CD4-positive, alpha-beta memory T cell (primary cell): Measurements from ENCODE around the gene LDLRAD4. TPM values are rescaled to one million over a fixed set of nuclear protein-coding genes. Genes with fewer than 3 reads are reported as not detected.

ENCODE experiments used
- CTCF ChIA-PET: fragments of 350-600 bp; sonication (Branson Sonifier 250); formaldehyde crosslinking; loops from one replicate; lab custom pipeline; 2021; ENCODE audit warnings: inconsistent platforms; ENCODE audit not compliant: partially characterized antibody; lab: Charles Lee
- POLR2A ChIA-PET: fragments of 350-600 bp; sonication (Branson Sonifier 250); formaldehyde crosslinking; loops from one replicate; lab custom pipeline; 2021; ENCODE audit not compliant: partially characterized antibody; lab: Charles Lee
- DNase-seq, 5 donors: peaks; one replicate each; pipeline versions ENCODE4 v3.0.0 to v3.0.0-alpha.2; 2020 to 2022; ENCODE audit warnings: mixed read lengths in 1 of 5
- H3K27ac ChIP-seq: one replicate; pipeline ENCODE4 v1.7.0; 2013; ENCODE audit warnings: low read depth, low read length
- H3K27me3 ChIP-seq: 2 replicates; pipeline ENCODE4 v1.7.0; 2013; ENCODE audit warnings: mild to moderate bottlenecking, low read length, moderate library complexity; ENCODE audit not compliant: insufficient read depth
- H3K36me3 ChIP-seq: 2 replicates; pipeline ENCODE4 v1.7.0; 2013; ENCODE audit warnings: mild to moderate bottlenecking, low read length, moderate library complexity; ENCODE audit not compliant: insufficient read depth
- H3K4me1 ChIP-seq: 2 replicates; pipeline ENCODE4 v1.7.0; 2013; ENCODE audit warnings: mild to moderate bottlenecking, low read length, moderate library complexity; ENCODE audit not compliant: insufficient read depth
- H3K4me3 ChIP-seq, 2 donors: one replicate each; pipeline ENCODE4 v1.7.0; 2013; ENCODE audit warnings: low read length in 2 of 2, mild to moderate bottlenecking in 1 of 2
- H3K9me3 ChIP-seq, 2 donors: one replicate each; pipeline ENCODE4 v1.7.0; 2013; ENCODE audit warnings: low read length in 2 of 2, control low read depth in 1 of 2; ENCODE audit not compliant: control insufficient read depth in 1 of 2
- H3K27ac Mint-ChIP-seq, 7 donors: one replicate each; pipeline ENCODE4 v1.8.0; 2020 to 2021; ENCODE audit warnings: mixed read lengths in 7 of 7, mild to moderate bottlenecking in 6 of 7, inconsistent platforms in 3 of 7, moderate library complexity in 3 of 7
- H3K27me3 Mint-ChIP-seq, 2 donors: one replicate each; pipeline ENCODE4 v1.8.0; 2020 to 2021; ENCODE audit warnings: mixed read lengths in 2 of 2
- H3K36me3 Mint-ChIP-seq, 2 donors: one replicate each; pipeline ENCODE4 v1.8.0; 2020 to 2021; ENCODE audit warnings: mixed read lengths in 2 of 2, inconsistent platforms in 1 of 2, mild to moderate bottlenecking in 1 of 2
- H3K4me1 Mint-ChIP-seq, 4 donors: one replicate each; pipeline ENCODE4 v1.8.0; 2020 to 2021; ENCODE audit warnings: mixed read lengths in 4 of 4, mild to moderate bottlenecking in 1 of 4
- H3K4me3 Mint-ChIP-seq, 8 donors: one replicate each; pipeline ENCODE4 v1.8.0; 2020 to 2021; ENCODE audit warnings: mixed read lengths in 8 of 8, mild to moderate bottlenecking in 7 of 8, moderate library complexity in 6 of 8, inconsistent platforms in 3 of 8
- H3K9me3 Mint-ChIP-seq, 8 donors: one replicate each; pipeline ENCODE4 v1.8.0; 2020 to 2021; ENCODE audit warnings: mixed read lengths in 8 of 8, mild to moderate bottlenecking in 5 of 8, inconsistent platforms in 3 of 8, moderate library complexity in 1 of 8
- intact Hi-C: fragments of 100-400 bp; cut with micrococcal nuclease; formaldehyde crosslinking; loops from one replicate; pipeline ENCODE4 v1.15.1; 2023
- polyA plus RNA-seq, 2 donors: library from polyadenylated mRNA; unstranded; fragments of 300-500 nt; fragmentation: Illumina TruSeq; gene quantifications; one replicate each; pipeline ENCODE4 v1.2.3, GENCODE V29; 2021
- total RNA-seq, 2 experiments: library from RNA; stranded (reverse); gene quantifications; one replicate each; pipeline ENCODE4 v1.2.3, GENCODE V29; 2021

Gene LDLRAD4
- total and polyA plus RNA-seq, 4 experiments from 2014 or later = 17.4 to 63.0 (median 36.6) TPM

GRCh38 chr18:13381944-13382365 is 163.4 kb downstream of the LDLRAD4 start:
- ChIA-PET POLR2A (interaction anchor here (1.0 to 2.5 kb wide), 10 partner anchors 55 to 244 kb away, joined by 3 to 7 read pairs (median 4); partner anchors contain the start of gene LDLRAD4), CTCF (interaction anchor here (0.9 to 2.2 kb wide), 3 partner anchors 8 to 166 kb away, joined by 3 to 12 read pairs (median 3); no protein-coding TSS in a partner anchor)
- Mint-ChIP-seq H3K9me3 (no peaks in the 10 kb centered on the region), H3K27ac (peak overlapping the region; percentile 98 to 100 (median 99)), H3K4me1 (peaks cover 49 to 76% (median 71%) of the 10 kb centered on the region in 4 donors), H3K36me3 (peaks cover 0 to 6% of the 10 kb centered on the region in 2 donors), H3K4me3 (peak overlapping the region; percentile 83 to 97 (median 90)), H3K27me3 (no peaks in the 10 kb centered on the region)
- Histone ChIP-seq H3K27me3 (no peaks in the 10 kb centered on the region), H3K4me1 (peaks cover 68% of the 10 kb centered on the region), H3K36me3 (no peaks in the 10 kb centered on the region), H3K4me3 (peak overlapping the region; percentile 40 to 63), H3K9me3 (no peaks in the 10 kb centered on the region), H3K27ac (peak overlapping the region; percentile 89)
- intact Hi-C loops = loop anchor here (2.0 to 5.0 kb wide), 2 partner anchors 245 to 433 kb away; partner anchors contain the start of gene SEH1L
- peak; percentile 56 to 76 (median 69) for DNase-seq

- no peaks in the 10 kb centered on the region for H3K36me3 ChIP-seq
- peaks cover 0 to 6% of the 10 kb centered on the region in 2 donors for H3K36me3 Mint-ChIP-seq
- peaks cover 63% of the 10 kb centered on the region for H3K4me1 ChIP-seq
- peak overlapping the region; percentile 83 to 97 (median 90) for H3K4me3 Mint-ChIP-seq
- POLR2A ChIA-PET = interaction anchor here (0.6 to 2.5 kb wide), 15 partner anchors 9 to 231 kb away, joined by 3 to 7 read pairs (median 4); partner anchors contain the start of gene LDLRAD4
- CTCF ChIA-PET = interaction anchor here (1.0 to 2.2 kb wide), 4 partner anchors 9 to 166 kb away, joined by 3 to 12 read pairs (median 6); no protein-coding TSS in a partner anchor
- DNase-seq = peak; percentile 71 to 85 (median 79)
- no peaks in the 10 kb centered on the region for H3K9me3 ChIP-seq
- peak overlapping the region; percentile 98 to 100 (median 99) for H3K27ac Mint-ChIP-seq
- no peaks in the 10 kb centered on the region for H3K9me3 Mint-ChIP-seq
- H3K27me3 Mint-ChIP-seq = no peaks in the 10 kb centered on the region
- peak overlapping the region; percentile 40 to 63 for H3K4me3 ChIP-seq
- peak overlapping the region; percentile 89 for H3K27ac ChIP-seq
- intact Hi-C loops = loop anchor here (2.0 to 5.0 kb wide), 2 partner anchors 245 to 434 kb away; partner anchors contain the start of gene SEH1L
- no peaks in the 10 kb centered on the region for H3K27me3 ChIP-seq
- peaks cover 44 to 71% (median 66%) of the 10 kb centered on the region in 4 donors for H3K4me1 Mint-ChIP-seq
Measured at GRCh38 chr18:13382366-13382953, 163.9 kb downstream of the LDLRAD4 start.

- DNase-seq = peak in 4 of 5 donors; percentile 17 to 49 (median 36)
- intact Hi-C loops = loop anchor here (2.0 to 5.0 kb wide), 2 partner anchors 246 to 434 kb away; partner anchors contain the start of gene SEH1L
- Histone ChIP-seq H3K27ac (peak overlapping the region; percentile 89), H3K27me3 (no peaks in the 10 kb centered on the region), H3K9me3 (no peaks in the 10 kb centered on the region), H3K4me3 (peak overlapping the region; percentile 40 to 63), H3K4me1 (peaks cover 56% of the 10 kb centered on the region), H3K36me3 (peaks cover 5% of the 10 kb centered on the region)
- ChIA-PET POLR2A (interaction anchor here (0.6 to 2.5 kb wide), 15 partner anchors 10 to 344 kb away, joined by 3 to 7 read pairs (median 4); partner anchors contain the start of gene LDLRAD4), CTCF (interaction anchor here (1.0 to 1.6 kb wide), 4 partner anchors 9 to 167 kb away, joined by 3 to 7 read pairs (median 4); no protein-coding TSS in a partner anchor)
- peaks cover 5 to 10% of the 10 kb centered on the region in 2 donors for H3K36me3 Mint-ChIP-seq
- H3K27me3 Mint-ChIP-seq = no peaks in the 10 kb centered on the region
- H3K27ac Mint-ChIP-seq = peak overlapping the region; percentile 98 to 100 (median 99)
- peak overlapping the region; percentile 83 to 97 (median 90) for H3K4me3 Mint-ChIP-seq
- H3K4me1 Mint-ChIP-seq = peaks cover 40 to 68% (median 59%) of the 10 kb centered on the region in 4 donors
- no peaks in the 10 kb centered on the region for H3K9me3 Mint-ChIP-seq
Measured at GRCh38 chr18:13382954-13383827, 164.6 kb downstream of the LDLRAD4 start.

GRCh38 chr18:13386891-13387801 is 168.6 kb downstream of the LDLRAD4 start:
- Mint-ChIP-seq H3K36me3 (peaks cover 15 to 22% of the 10 kb centered on the region in 2 donors), H3K9me3 (no peaks in the 10 kb centered on the region), H3K27me3 (no peaks in the 10 kb centered on the region), H3K4me3 (peak overlapping the region in 1 of 8 donors; percentile 33), H3K4me1 (peaks cover 21 to 38% (median 35%) of the 10 kb centered on the region in 4 donors), H3K27ac (no peak overlapping the region)
- H3K9me3 ChIP-seq = no peaks in the 10 kb centered on the region
- H3K36me3 ChIP-seq = peaks cover 5% of the 10 kb centered on the region
- intact Hi-C loops = no loop called here
- CTCF ChIA-PET = no interaction called here
- no peak overlapping the region for H3K4me3 ChIP-seq
- no peaks in the 10 kb centered on the region for H3K27me3 ChIP-seq
- peaks cover 26% of the 10 kb centered on the region for H3K4me1 ChIP-seq
- no peak overlapping the region for H3K27ac ChIP-seq
- POLR2A ChIA-PET = no interaction called here
- DNase-seq = no peak

GRCh38 chr18:13387855-13388548 is 169.4 kb downstream of the LDLRAD4 start:
- DNase-seq = no peak
- intact Hi-C loops = no loop called here
- Histone ChIP-seq H3K9me3 (no peaks in the 10 kb centered on the region), H3K27ac (no peak overlapping the region), H3K4me1 (peaks cover 19% of the 10 kb centered on the region), H3K36me3 (peaks cover 5% of the 10 kb centered on the region), H3K27me3 (no peaks in the 10 kb centered on the region), H3K4me3 (no peak overlapping the region)
- H3K4me3 Mint-ChIP-seq = no peak overlapping the region
- no peaks in the 10 kb centered on the region for H3K9me3 Mint-ChIP-seq
- H3K27me3 Mint-ChIP-seq = no peaks in the 10 kb centered on the region
- H3K36me3 Mint-ChIP-seq = peaks cover 11 to 22% of the 10 kb centered on the region in 2 donors
- peaks cover 13 to 31% (median 29%) of the 10 kb centered on the region in 4 donors for H3K4me1 Mint-ChIP-seq
- ChIA-PET POLR2A (interaction anchor here (1.0 kb wide), 1 partner anchor 11 kb away, joined by 3 read pairs; no protein-coding TSS in a partner anchor), CTCF (no interaction called here)
- H3K27ac Mint-ChIP-seq = peak overlapping the region in 2 of 7 donors; percentile 17 to 82
